Lower lobe of right lung (tissue), 2 donors: Measurements from ENCODE around the gene CD302. TPM values are rescaled to one million over a fixed set of nuclear protein-coding genes. Genes with fewer than 3 reads are reported as not detected.
A peak's percentile ranks its signal among the peaks of the same experiment; 100 is the strongest.

Experiments used
- ATAC-seq, 2 donors: fragments of 200-7000 bp; cut with Tn5 transposase; one replicate each; pipeline ENCODE4 v1.9.1; 2020 to 2022; ENCODE audit warnings: mild to moderate bottlenecking in 2 of 2, moderate library complexity in 2 of 2
- DNase-seq: peaks from one replicate; pipeline ENCODE4 v3.0.0-alpha.2; 2020
- H3K27ac ChIP-seq: fragments of 200-600 bp; one replicate; pipeline ENCODE4 v1.8.0; 2022
- H3K27me3 ChIP-seq: fragments of 200-600 bp; one replicate; pipeline ENCODE4 v1.8.0; 2022; ENCODE audit warnings: low read depth
- H3K36me3 ChIP-seq: fragments of 200-600 bp; one replicate; pipeline ENCODE4 v1.8.0; 2022; ENCODE audit warnings: mild to moderate bottlenecking
- H3K4me1 ChIP-seq: fragments of 200-600 bp; one replicate; pipeline ENCODE4 v1.8.0; 2022
- H3K4me3 ChIP-seq: fragments of 200-600 bp; one replicate; pipeline ENCODE4 v1.8.0; 2022; ENCODE audit warnings: mild to moderate bottlenecking
- H3K9me3 ChIP-seq: fragments of 200-600 bp; one replicate; pipeline ENCODE4 v1.8.0; 2022
- intact Hi-C: fragments of 100-400 bp; cut with DNase I; formaldehyde crosslinking; loops from one replicate; pipeline ENCODE4 v1.11.0; 2022
- total RNA-seq: library from RNA; stranded (reverse); fragmentation: NEBNext Ultra II Directional; extraction: Animal tissue kit (Norgen Biotek cat#: 25700); gene quantifications from one replicate; pipeline ENCODE4 v1.2.1, GENCODE V29; 2021
- TF ChIP-seq, protein P1 (sequence below): fragments of 200-600 bp; IDR thresholded peaks from one replicate; pipeline ENCODE4 v1.8.0; 2022; ENCODE audit warnings: antibody characterized with exemption, mild to moderate bottlenecking
- donor health status: DM: no; HTN: yes; CAD: no; lungs with severe emphysema.

Gene CD302
- total RNA-seq, 1 donor from 2014 or later: 100 TPM

DNA sequence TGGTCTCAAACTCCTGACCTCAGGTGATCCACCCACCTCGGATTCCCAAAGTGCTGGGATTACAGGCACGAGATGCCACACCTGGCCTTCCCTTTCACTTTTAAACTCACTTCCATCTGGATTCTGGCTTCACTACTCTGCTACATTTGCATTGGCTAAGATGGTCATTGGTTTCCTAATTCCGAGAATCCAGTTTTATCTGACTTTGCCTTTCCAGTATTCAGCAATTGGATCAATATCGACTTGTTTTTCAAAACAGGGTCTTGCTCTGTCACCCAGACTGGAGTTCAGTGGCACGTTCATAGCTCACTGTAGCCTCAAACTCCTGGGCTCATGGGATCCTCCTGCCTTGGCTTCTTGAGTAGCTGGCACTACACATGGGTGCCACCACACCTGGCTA lies 4.7 kb upstream of the CD302 start:
- TF ChIP-seq, protein P1, sequence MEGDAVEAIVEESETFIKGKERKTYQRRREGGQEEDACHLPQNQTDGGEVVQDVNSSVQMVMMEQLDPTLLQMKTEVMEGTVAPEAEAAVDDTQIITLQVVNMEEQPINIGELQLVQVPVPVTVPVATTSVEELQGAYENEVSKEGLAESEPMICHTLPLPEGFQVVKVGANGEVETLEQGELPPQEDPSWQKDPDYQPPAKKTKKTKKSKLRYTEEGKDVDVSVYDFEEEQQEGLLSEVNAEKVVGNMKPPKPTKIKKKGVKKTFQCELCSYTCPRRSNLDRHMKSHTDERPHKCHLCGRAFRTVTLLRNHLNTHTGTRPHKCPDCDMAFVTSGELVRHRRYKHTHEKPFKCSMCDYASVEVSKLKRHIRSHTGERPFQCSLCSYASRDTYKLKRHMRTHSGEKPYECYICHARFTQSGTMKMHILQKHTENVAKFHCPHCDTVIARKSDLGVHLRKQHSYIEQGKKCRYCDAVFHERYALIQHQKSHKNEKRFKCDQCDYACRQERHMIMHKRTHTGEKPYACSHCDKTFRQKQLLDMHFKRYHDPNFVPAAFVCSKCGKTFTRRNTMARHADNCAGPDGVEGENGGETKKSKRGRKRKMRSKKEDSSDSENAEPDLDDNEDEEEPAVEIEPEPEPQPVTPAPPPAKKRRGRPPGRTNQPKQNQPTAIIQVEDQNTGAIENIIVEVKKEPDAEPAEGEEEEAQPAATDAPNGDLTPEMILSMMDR: no peak
- Histone ChIP-seq H3K36me3 (no peaks in the 10 kb centered on the region), H3K27ac (no peak overlapping the region), H3K4me3 (no peak overlapping the region), H3K9me3 (no peaks in the 10 kb centered on the region), H3K27me3 (no peaks in the 10 kb centered on the region), H3K4me1 (peaks cover 10% of the 10 kb centered on the region)
- DNase-seq: no peak
- intact Hi-C loops: no loop called here
- no peak for ATAC-seq

- Histone ChIP-seq H3K9me3 (no peaks in the 10 kb centered on the region), H3K4me3 (no peak overlapping the region), H3K4me1 (peaks cover 32% of the 10 kb centered on the region), H3K36me3 (no peaks in the 10 kb centered on the region), H3K27me3 (no peaks in the 10 kb centered on the region), H3K27ac (no peak overlapping the region)
- TF ChIP-seq, protein P1: no peak
- ATAC-seq: no peak
- no peak for DNase-seq
- intact Hi-C loops: no loop called here
Measured at GRCh38 chr2:159799833-159800232, 1.8 kb upstream of the CD302 start.

GRCh38 chr2:159798376-159798725 lies 343 bp upstream of the CD302 start:
- TF ChIP-seq, protein P1: no peak
- peak; percentile 37 to 68 for ATAC-seq
- peaks cover 40% of the 10 kb centered on the region for H3K4me1 ChIP-seq
- intact Hi-C loops: no loop called here
- DNase-seq: no peak
- H3K4me3 ChIP-seq: peak overlapping the region; percentile 84
- peak overlapping the region; percentile 96 for H3K27ac ChIP-seq
- no peaks in the 10 kb centered on the region for H3K9me3 ChIP-seq
- H3K27me3 ChIP-seq: no peaks in the 10 kb centered on the region
- H3K36me3 ChIP-seq: no peaks in the 10 kb centered on the region

GRCh38 chr2:159797225-159797542 lies 824 bp downstream of the CD302 start:
- ATAC-seq: no peak
- no peak for DNase-seq
- H3K36me3 ChIP-seq: no peaks in the 10 kb centered on the region
- H3K27me3 ChIP-seq: no peaks in the 10 kb centered on the region
- peak overlapping the region; percentile 84 for H3K4me3 ChIP-seq
- H3K9me3 ChIP-seq: no peaks in the 10 kb centered on the region
- TF ChIP-seq, protein P1: no peak
- intact Hi-C loops: no loop called here
- H3K4me1 ChIP-seq: peaks cover 50% of the 10 kb centered on the region
- H3K27ac ChIP-seq: peak overlapping the region; percentile 96

DNA sequence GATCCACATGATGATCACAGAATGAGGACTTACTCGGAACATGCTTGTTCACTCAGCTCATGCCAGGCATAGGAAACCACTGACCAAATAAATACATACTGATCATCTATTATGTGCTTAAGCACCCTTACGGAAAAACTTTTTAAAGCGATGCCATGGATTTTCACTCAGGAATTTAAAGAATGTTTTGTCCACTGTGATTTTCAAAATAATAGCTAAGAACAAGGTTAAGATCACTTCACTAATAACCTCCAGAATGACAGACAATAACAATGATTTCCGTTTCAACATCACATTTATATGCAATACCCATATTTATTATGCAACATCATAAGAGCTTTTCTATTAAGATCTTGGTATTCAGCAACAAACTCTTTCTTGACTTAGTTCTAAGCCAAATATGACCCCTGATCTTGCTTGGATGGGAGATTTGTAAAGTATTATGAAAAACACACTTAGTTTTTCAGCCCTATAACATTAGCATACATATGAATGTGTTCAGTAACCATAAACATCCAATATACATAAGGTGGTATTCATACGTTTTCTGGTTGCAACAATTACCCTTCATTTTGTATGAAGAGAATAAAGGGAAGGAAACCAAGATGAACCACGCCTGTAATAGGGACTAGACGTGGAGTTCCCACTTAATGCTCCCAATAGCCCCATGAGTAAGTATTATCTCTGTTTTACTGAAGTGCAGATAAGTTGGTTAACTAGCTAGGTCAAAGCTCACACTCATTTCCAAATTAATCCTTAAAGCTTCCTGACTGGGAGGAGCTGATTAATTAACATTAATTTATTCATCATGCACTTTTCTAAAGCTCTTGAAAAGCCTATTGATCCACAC lies 1.9 kb downstream of the CD302 start:
- H3K9me3 ChIP-seq: no peaks in the 10 kb centered on the region
- peak; percentile 13 to 23 for ATAC-seq
- DNase-seq: no peak
- H3K27me3 ChIP-seq: no peaks in the 10 kb centered on the region
- TF ChIP-seq, protein P1: no peak
- H3K4me1 ChIP-seq: peaks cover 54% of the 10 kb centered on the region
- no peaks in the 10 kb centered on the region for H3K36me3 ChIP-seq
- intact Hi-C loops: no loop called here
- H3K4me3 ChIP-seq: peak overlapping the region; percentile 84
- H3K27ac ChIP-seq: peak overlapping the region; percentile 96
